SK-N-SH (cell line): ENCODE data around the gene CCDC13. TPM values are rescaled to one million over a fixed set of nuclear protein-coding genes. Genes with fewer than 3 reads are reported as not detected.
A peak's percentile ranks its signal among the peaks of the same experiment; 100 is the strongest.

ENCODE experiments used
- CTCF ChIA-PET: fragments of 300-600, 350-600 bp; formaldehyde crosslinking; extraction: SDS; loops from one replicate; lab custom pipeline; 2021; lab: Yijun Ruan, JAX
- POLR2A ChIA-PET: fragments of 350-600 bp; sonication (Branson Sonifier 250); formaldehyde crosslinking; extraction: SDS; loops from one replicate; lab custom pipeline; 2020; ENCODE audit warnings: antibody characterized with exemption, inconsistent platforms; lab: Yijun Ruan, JAX
- DNase-seq: peaks from one replicate; pipeline ENCODE4 v3.0.0; 2012
- H2AFZ ChIP-seq: fragments of 200-600 bp; sonication (generic); 2 replicates; pipeline ENCODE4 v1.8.1; 2016; ENCODE audit warnings: antibody characterized with exemption, mild to moderate bottlenecking, low read depth
- H3F3A ChIP-seq: fragments of 200-600 bp; sonication (generic); replicated peaks from 2 replicates; pipeline ENCODE3; 2016; ENCODE audit warnings: antibody characterized with exemption, mild to moderate bottlenecking; ENCODE audit not compliant: insufficient read depth
- H3K27ac ChIP-seq, 2 experiments: fragments of 200-500 bp in 1 of 2; fragments of 200-600 bp in 1 of 2; sonication (Bioruptor generic) in 1 of 2; sonication (generic), shearing (Covaris generic) in 1 of 2; 2 replicates each; pipeline versions ENCODE4 v1.5.1 to v1.6.1; 2014 to 2016; ENCODE audit warnings: low read depth in 2 of 2, inconsistent platforms in 1 of 2, low read length in 1 of 2, mild to moderate bottlenecking in 1 of 2, mixed read lengths in 1 of 2
- H3K27me3 ChIP-seq: fragments of 200-600 bp; sonication (generic), shearing (Covaris generic); 2 replicates; pipeline ENCODE4 v1.6.1; 2016; ENCODE audit warnings: mixed run types; ENCODE audit not compliant: insufficient read depth
- H3K36me3 ChIP-seq, 2 experiments: fragments of 200-500 bp in 1 of 2; fragments of 200-600 bp in 1 of 2; sonication (Bioruptor generic) in 1 of 2; sonication (generic) in 1 of 2; replicated peaks in 1 of 2; 2 replicates each; pipeline versions ENCODE3 to v1.5.1; 2014 to 2016; ENCODE audit warnings: low read length in 1 of 2, mild to moderate bottlenecking in 1 of 2; ENCODE audit not compliant: insufficient read depth in 2 of 2, control insufficient read depth in 1 of 2
- H3K4me1 ChIP-seq, 2 experiments: fragments of 200-500 bp in 1 of 2; fragments of 200-600 bp in 1 of 2; sonication (Bioruptor generic) in 1 of 2; sonication (generic), shearing (Covaris generic) in 1 of 2; 2 replicates each; pipeline versions ENCODE4 v1.5.1 to v1.6.1; 2014 to 2016; ENCODE audit warnings: low read depth in 1 of 2, low read length in 1 of 2, mixed run types in 1 of 2; ENCODE audit not compliant: insufficient read depth in 2 of 2, control insufficient read depth in 1 of 2
- H3K4me2 ChIP-seq: fragments of 200-600 bp; sonication (generic), shearing (Covaris generic); 2 replicates; pipeline ENCODE4 v1.6.1; 2017; ENCODE audit warnings: mixed run types
- H3K4me3 ChIP-seq, 2 experiments: fragments of 200-500 bp in 1 of 2; fragments of 200-600 bp in 1 of 2; sonication (Bioruptor generic) in 1 of 2; sonication (generic), shearing (Covaris generic) in 1 of 2; 2 replicates each; pipeline versions ENCODE4 v1.5.1 to v1.8.1; 2014 to 2016; ENCODE audit warnings: low read depth in 2 of 2, inconsistent platforms in 1 of 2, low read length in 1 of 2, mild to moderate bottlenecking in 1 of 2, mixed read lengths in 1 of 2, moderate library complexity in 1 of 2
- H3K79me2 ChIP-seq: fragments of 200-600 bp; sonication (generic); 2 replicates; pipeline ENCODE4 v1.8.1; 2017; ENCODE audit warnings: mild to moderate bottlenecking; ENCODE audit not compliant: insufficient read depth
- H3K9ac ChIP-seq: fragments of 200-600 bp; sonication (generic); 2 replicates; pipeline ENCODE4 v1.6.1; 2017; ENCODE audit warnings: mixed run types
- H3K9me2 ChIP-seq: fragments of 200-600 bp; sonication (generic); 2 replicates; pipeline ENCODE4 v1.6.1; 2017; ENCODE audit warnings: mixed run types
- H3K9me3 ChIP-seq: fragments of 200-600 bp; sonication (generic); 2 replicates; pipeline ENCODE4 v1.6.1; 2017; ENCODE audit warnings: mixed run types, mild to moderate bottlenecking, moderate library complexity
- H4K20me1 ChIP-seq: fragments of 200-600 bp; sonication (generic); 2 replicates; pipeline ENCODE4 v1.6.1; 2017; ENCODE audit warnings: mild to moderate bottlenecking, mixed run types; ENCODE audit not compliant: insufficient read depth
- CHD2 ChIP-seq: fragments of 150-350 bp; IDR thresholded peaks from 2 replicates; pipeline ENCODE4 v1.6.1; 2018; ENCODE audit warnings: low read length; ENCODE audit not compliant: partially characterized antibody
- FOXJ3 ChIP-seq: sonication (generic); formaldehyde crosslinking; IDR thresholded peaks from 2 replicates; pipeline ENCODE4 v1.5.1; 2020; ENCODE audit warnings: mild to moderate bottlenecking, missing genetic modification reagents
- FOXM1 ChIP-seq: IDR thresholded peaks from 2 replicates; pipeline ENCODE4 v1.4.0; 2012; ENCODE audit warnings: low read depth, mild to moderate bottlenecking
- GATA2 ChIP-seq: sonication (generic); formaldehyde crosslinking; IDR thresholded peaks from 2 replicates; pipeline ENCODE4 v1.5.0; 2020; ENCODE audit warnings: mild to moderate bottlenecking, missing genetic modification reagents
- IRF3 ChIP-seq: fragments of 150-350 bp; IDR thresholded peaks from 2 replicates; pipeline ENCODE4 v1.6.1; 2016; ENCODE audit warnings: mild to moderate bottlenecking, low read depth, low read length
- MEF2A ChIP-seq: IDR thresholded peaks from 2 replicates; pipeline ENCODE4 v1.4.0; 2012; ENCODE audit warnings: low read depth, borderline replicate concordance
- NFIC ChIP-seq: IDR thresholded peaks from 2 replicates; pipeline ENCODE4 v1.4.0; 2012; ENCODE audit warnings: borderline replicate concordance
- RAD21 ChIP-seq: IDR thresholded peaks from 2 replicates; pipeline ENCODE4 v1.6.1; 2012; ENCODE audit warnings: mild to moderate bottlenecking, low read length
- RCOR1 ChIP-seq: fragments of 150-350 bp; IDR thresholded peaks from 2 replicates; pipeline ENCODE4 v1.6.1; 2017; ENCODE audit warnings: antibody characterized with exemption, low read length
- RFX5 ChIP-seq: IDR thresholded peaks from 2 replicates; pipeline ENCODE4 v1.6.1; 2012; ENCODE audit warnings: mild to moderate bottlenecking, improper control_type of control experiment, low read length
- RXRA ChIP-seq: IDR thresholded peaks from 2 replicates; pipeline ENCODE4 v1.4.0; 2012; ENCODE audit warnings: low read depth, mild to moderate bottlenecking, borderline replicate concordance
- TEAD4 ChIP-seq: IDR thresholded peaks from 2 replicates; pipeline ENCODE4 v1.4.0; 2012; ENCODE audit warnings: mild to moderate bottlenecking, borderline replicate concordance; ENCODE audit not compliant: insufficient read depth
- ZBTB33 ChIP-seq: IDR thresholded peaks from 2 replicates; pipeline ENCODE4 v1.4.0; 2012; ENCODE audit warnings: low read depth, borderline replicate concordance
- WGBS: methylation state at CpG from one replicate; pipeline ENCODE4 v1.1.6; 2017; ENCODE audit warnings: low lambda C conversion rate; 5-methylcytosine and 5-hydroxymethylcytosine counted together
- polyA plus RNA-seq, 3 experiments: library from polyadenylated mRNA; depleted of rRNA; stranded (reverse); fragments of >200 nt; gene quantifications; 2 replicates each; pipeline ENCODE4 v1.2.3, GENCODE V29; 2012

The CCDC13 gene
- polyA plus RNA-seq, 1 of the 3 experiments (the other 2 are of a cell fraction): 0.66 TPM

- peaks cover 1% of the 10 kb centered on the region; the same call in 1 of the 2 replicates for H4K20me1 ChIP-seq
- ChIA-PET POLR2A (interaction anchor here (1.2 kb wide), 1 partner anchor 14 kb away, joined by 5 read pairs; no protein-coding TSS in a partner anchor), CTCF (interaction anchor here (0.6 to 3.6 kb wide), 5 partner anchors 14 to 191 kb away, joined by 3 to 16 read pairs (median 4); no protein-coding TSS in a partner anchor)
- no peaks in the 10 kb centered on the region for H3K9me3 ChIP-seq
- H3K27ac ChIP-seq: no peak overlapping the region
- H3K36me3 ChIP-seq: peaks cover 3 to 15% of the 10 kb centered on the region in 2 experiments
- WGBS: 81% methylated on average over 16 of the region's 23 CpGs
- H3K4me2 ChIP-seq: peak overlapping the region; percentile 87
- peak overlapping the region; percentile 96 for H2AFZ ChIP-seq
- TF ChIP-seq TEAD4: no peak
- TF ChIP-seq ZBTB33: no peak
- TF ChIP-seq RCOR1: no peak
- no peak for TF ChIP-seq NFIC
- TF ChIP-seq FOXJ3: no peak
- H3K4me1 ChIP-seq: peaks cover 0 to 13% of the 10 kb centered on the region in 2 experiments; a peak in 3 of 4 replicates
- peak; percentile 21 for DNase-seq
- peaks cover 9% of the 10 kb centered on the region for H3F3A ChIP-seq
- H3K9ac ChIP-seq: no peak overlapping the region
- H3K27me3 ChIP-seq: no peaks in the 10 kb centered on the region
- H3K9me2 ChIP-seq: no peaks in the 10 kb centered on the region
- peak overlapping the region; percentile 85 to 89 for H3K4me3 ChIP-seq
- peaks cover 37% of the 10 kb centered on the region for H3K79me2 ChIP-seq
Measured at GRCh38 chr3:42805141-42805821, 32.2 kb upstream of the CCDC13 start.

- Histone ChIP-seq H3K4me1 (peaks cover 0 to 13% of the 10 kb centered on the region in 2 experiments; a peak in 3 of 4 replicates), H3K4me2 (peak overlapping the region; percentile 87), H4K20me1 (peaks cover 5% of the 10 kb centered on the region; the same call in 1 of the 2 replicates), H3F3A (peaks cover 9% of the 10 kb centered on the region), H3K36me3 (peaks cover 3 to 15% of the 10 kb centered on the region in 2 experiments), H3K4me3 (peak overlapping the region; percentile 85 to 89), H3K27ac (peak overlapping the region; percentile 55 to 91; a peak in 2 of 4 replicates), H3K79me2 (peaks cover 42% of the 10 kb centered on the region), H2AFZ (peak overlapping the region; percentile 96), H3K9me3 (no peaks in the 10 kb centered on the region), H3K9me2 (no peaks in the 10 kb centered on the region), H3K27me3 (no peaks in the 10 kb centered on the region), H3K9ac (peak overlapping the region; percentile 79)
- TF ChIP-seq MEF2A (no peak), CHD2 (no peak), RXRA (no peak), FOXM1 (no peak), IRF3 (no peak), RAD21 (no peak), GATA2 (CRISPR knock-in tag) (no peak), RFX5 (no peak)
- 2% methylated on average over 12 of the region's 13 CpGs for WGBS
- ChIA-PET POLR2A (interaction anchor here (1.2 kb wide), 1 partner anchor 15 kb away, joined by 5 read pairs; no protein-coding TSS in a partner anchor), CTCF (interaction anchor here (0.6 to 3.5 kb wide), 5 partner anchors 15 to 191 kb away, joined by 3 to 16 read pairs (median 4); no protein-coding TSS in a partner anchor)
- no peak for DNase-seq
Measured at GRCh38 chr3:42804831-42805132, 31.7 kb upstream of the CCDC13 start.
